Stimulated activated CD4-positive, alpha-beta T cell treated with anti-CD3 and anti-CD28 coated beads, Interleukin-2, amount 100 ng/mL, for 48 hours (primary cell): Measurements from ENCODE around the gene ELAVL1.

Experiments used
- DNase-seq, 2 donors: peaks; one replicate each; pipeline ENCODE4 v3.0.0-alpha.2; 2020

ELAVL1 gene

GRCh38 chr19:8020681-8021080, 15.2 kb upstream of the ELAVL1 start:
- DNase-seq = no peak

- DNase-seq = no peak
These were observed 12.4 kb upstream of the ELAVL1 start for GRCh38 chr19:8017808-8018207.

GRCh38 chr19:8004723-8005513, 523 bp downstream of the ELAVL1 start:
- no peak for DNase-seq

DNA sequence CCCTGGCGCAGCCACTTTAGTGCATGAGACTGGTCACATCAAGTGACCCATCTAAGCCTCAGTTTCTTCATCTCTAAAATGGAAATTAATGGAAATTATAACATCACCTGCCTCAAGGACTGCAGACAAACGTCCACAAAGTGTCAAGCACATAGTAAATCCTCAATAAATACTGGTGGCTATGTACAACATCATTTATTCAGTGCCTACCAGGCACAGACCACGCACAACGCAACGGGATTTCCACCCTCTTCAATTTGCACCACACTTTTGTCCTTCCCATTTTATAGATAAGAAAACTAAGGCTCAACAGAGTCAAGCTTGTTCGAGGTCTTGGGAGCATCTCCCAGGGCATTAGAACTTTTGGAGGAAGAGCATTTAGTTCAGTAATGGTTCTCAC, 1.4 kb downstream of the ELAVL1 start:
- DNase-seq = no peak

DNA sequence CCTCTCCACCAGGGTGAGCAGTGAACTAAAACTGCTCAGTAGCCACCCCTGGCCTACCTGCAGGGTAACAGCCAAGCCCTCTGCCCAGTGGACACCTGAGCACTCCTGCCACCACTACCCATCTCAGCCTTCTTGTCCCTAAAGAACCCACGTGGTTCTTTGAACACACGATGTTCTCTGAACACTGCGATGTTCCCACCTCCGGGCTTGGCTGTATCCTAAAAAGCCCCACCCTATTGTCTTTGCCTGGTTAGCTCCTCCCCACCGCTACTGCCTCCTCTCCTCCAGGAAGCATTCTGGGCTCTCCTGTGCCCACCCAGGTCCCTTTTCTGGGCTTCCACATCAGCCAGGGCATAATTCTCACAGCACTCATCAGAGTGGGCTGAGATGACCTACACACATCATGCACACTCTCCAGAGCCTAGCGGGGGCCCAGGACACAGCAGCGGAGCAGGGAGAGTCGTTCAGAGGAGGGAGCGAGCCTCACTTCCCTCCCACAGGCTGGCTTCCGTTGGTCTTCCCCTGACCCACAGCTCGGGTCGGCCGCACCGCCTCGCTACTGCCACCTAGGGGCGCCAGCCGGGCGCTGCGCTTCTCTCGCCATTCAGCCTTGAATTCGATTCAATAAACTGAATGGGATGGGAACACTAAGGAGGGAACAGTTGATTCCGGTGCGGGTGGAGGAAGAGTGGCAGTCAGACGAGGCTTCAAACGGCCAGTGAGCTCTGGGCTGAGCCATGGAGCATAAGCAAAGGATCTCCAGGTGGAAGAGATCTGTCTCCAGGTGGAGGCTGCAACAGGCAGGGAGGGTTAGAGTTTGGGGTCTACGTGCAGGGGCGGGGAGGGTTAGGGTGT, 3.2 kb downstream of the ELAVL1 start:
- DNase-seq = peak; percentile 84 to 85

- DNase-seq = no peak
These were observed 3.8 kb downstream of the ELAVL1 start for GRCh38 chr19:8001651-8001994.

DNA sequence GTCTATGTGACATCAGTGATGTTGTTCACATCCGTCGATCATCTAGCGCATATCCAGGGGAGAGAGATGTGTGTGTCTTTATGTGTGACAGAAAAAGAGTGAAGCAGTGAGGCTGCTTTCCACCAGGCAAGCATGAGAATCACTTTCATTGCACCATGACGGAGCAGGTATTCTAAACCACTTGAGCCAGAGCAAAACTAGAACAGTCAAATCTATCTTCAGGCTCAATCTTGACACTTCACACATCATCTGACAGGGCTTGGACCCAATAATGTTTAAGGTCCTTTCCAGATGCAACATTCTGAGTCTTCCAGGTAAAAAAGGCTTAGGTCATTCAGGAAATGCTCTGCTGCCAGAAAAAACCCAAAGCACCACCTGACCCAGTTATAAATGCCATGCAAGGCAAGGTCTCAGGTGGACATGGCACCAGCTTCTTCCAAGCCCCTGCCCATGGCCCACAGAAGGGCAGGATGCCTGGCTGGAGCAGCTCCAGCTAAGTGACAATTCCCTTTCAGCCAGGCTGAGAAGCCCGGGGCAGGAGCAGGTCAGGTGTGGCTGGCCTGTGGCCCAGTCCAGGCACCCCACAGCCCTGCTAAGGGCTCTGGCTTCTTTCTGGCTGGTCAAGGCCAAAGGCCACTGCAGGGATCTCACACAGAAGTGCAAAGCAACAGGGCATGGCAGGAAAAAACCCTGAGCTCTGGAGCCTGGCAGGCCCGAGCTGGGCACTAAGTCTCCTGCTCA, 5.0 kb downstream of the ELAVL1 start:
- no peak for DNase-seq

DNA sequence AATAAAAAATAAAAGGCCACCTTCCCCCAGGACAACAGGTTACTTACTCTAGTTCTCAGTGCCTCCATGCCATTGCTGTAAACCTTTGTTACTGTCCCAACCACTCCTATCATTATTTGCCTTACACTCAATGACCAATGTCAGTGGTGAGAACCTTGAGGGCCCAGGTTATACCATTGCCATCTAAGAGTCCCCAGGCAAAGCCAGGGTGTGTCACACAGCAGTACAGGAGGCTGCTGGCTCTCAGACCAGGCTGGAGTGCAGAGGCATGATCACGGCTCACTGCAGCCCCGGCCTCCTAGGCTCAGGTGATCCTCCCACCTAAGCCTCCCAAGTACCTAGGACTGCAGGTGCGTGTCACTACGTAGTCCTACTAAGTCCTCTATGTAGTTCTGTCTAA, 6.1 kb downstream of the ELAVL1 start:
- no peak for DNase-seq

- DNase-seq = no peak
These were observed 7.5 kb downstream of the ELAVL1 start for GRCh38 chr19:7997809-7998480.

- DNase-seq = no peak
These were observed 8.6 kb downstream of the ELAVL1 start for GRCh38 chr19:7996883-7997282.

DNA sequence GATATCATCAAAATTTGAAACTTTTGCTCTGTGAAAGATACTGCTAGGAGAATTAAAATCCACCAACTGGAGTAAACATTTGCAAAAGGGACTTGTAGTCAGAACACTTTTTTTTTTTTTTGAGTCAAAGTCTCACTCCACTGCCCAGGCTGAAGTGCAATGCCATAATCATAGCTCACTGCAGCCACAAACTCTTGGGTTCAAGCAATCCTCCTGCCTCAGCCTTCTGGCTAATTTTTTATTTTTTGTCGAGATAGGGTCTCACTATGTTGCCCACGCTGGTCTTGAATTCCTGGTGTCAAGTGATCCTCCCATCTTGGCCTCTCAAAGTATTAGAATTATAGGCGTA, 9.7 kb downstream of the ELAVL1 start:
- DNase-seq = no peak

GRCh38 chr19:7994928-7995809, 10.3 kb downstream of the ELAVL1 start:
- DNase-seq = no peak

DNA sequence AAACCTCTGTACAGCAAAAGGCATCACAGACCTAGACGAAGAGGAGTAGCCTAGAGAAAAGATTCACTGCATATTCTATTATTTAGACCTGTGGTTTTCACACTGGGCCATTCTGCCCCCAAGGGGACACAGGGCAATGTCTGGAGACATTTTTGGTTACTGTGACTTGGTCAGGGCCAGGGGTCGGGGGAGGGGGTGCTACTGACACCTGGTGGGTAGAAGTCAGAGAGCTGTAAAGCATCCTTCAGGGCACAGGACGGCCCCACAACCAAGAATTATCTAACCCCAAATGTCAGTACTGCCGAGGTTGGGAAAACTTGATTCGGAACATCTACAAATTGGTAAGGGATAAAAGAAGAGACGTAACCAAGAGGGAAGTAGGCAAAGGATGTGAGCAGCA, 11.3 kb downstream of the ELAVL1 start:
- DNase-seq = no peak

DNA sequence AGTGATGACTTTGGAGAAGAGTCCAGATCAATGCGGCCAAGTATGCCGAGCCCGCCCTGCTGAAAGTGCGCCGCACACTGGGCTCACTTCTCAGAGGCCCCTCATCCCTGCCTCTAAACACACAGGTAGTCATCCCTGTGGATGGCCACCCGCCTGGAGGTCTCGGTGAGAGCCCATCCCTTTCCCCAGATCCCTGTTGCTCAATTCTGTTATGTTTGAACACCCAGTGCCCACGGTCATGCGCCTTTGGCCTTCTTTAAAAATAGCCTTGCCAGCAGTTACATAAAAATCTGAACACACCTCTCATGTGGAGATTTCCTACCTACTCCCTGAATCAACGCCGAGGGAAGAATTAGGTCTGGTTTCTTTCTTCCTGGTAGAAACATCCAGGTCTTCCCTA, 11.9 kb downstream of the ELAVL1 start:
- DNase-seq = no peak

GRCh38 chr19:7992575-7992974, 12.9 kb downstream of the ELAVL1 start:
- DNase-seq = no peak

DNA sequence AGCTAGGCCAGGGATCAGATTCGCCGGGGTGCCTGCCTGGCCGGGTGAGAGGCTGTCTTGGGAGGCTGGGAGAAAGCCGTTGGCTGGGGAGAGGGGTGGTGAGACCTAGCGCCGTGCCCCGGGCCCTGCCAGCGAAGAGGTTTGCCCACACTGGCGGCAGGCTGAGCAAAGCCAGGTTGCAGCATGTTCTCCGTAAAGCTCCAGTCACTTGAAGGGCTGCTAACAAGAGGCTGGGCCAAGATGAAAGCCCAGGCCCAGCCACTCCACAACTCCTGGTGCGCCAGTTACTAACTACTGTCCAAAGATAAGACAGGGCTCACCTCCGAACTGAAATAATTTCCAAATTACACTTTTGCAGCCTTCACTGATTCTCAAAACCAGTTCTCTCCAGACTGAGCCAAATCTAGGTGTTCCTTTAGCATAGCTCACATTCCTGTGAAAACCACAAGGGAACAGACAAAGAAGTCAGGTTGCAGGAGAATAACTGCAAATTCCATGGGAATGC, 16.3 kb downstream of the ELAVL1 start:
- DNase-seq = no peak

DNA sequence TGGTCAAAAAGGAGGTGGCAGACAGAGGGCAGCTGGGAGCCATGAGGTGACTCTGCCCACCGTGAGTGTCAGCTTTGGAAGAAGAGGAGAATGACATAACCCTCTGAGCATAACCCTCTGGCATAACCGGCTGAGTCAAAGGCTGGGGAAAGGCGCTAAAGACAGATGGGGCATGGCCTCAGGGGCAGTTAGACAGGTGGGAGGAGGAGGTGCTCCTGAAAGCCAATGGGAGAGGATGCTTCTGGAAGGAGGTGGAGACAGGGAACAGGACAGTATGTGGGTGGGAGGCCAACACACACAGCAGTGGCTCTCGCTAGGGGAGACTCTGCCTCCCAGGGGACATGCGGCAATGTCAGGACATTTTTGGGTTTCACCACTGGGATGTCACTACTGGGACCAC, 17.1 kb downstream of the ELAVL1 start:
- DNase-seq = no peak

DNA sequence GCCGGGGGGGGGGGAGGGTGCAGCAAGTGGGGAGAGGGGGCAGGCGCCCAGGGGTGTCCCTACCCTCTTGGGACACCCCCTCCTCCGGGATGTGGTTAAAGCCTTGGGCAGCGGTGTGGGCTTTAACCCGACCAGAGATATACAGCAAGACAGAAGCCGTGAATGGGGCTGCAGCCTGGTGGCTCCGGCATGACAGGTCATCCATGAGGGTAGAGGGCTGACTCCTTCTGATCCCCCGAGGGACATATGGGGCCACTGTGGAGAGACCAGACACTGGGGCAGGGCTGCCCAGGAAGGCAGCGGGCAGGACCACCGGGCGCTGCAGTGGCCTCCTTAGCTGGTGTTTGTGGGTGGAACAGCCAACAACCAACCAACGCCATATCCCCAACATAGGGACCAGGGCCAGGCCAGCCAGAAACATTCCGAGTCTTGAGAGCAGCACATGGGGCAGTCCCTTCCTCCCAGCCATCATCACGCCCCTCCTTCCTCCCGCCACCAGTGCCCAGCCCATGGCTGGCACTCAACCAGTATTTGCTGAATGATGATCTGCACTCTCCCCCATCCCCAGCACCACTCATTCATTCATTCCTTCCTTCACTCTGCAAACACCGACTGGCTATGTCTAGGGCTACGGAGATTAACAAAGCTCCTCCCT, 18.2 kb downstream of the ELAVL1 start:
- DNase-seq = no peak

DNA sequence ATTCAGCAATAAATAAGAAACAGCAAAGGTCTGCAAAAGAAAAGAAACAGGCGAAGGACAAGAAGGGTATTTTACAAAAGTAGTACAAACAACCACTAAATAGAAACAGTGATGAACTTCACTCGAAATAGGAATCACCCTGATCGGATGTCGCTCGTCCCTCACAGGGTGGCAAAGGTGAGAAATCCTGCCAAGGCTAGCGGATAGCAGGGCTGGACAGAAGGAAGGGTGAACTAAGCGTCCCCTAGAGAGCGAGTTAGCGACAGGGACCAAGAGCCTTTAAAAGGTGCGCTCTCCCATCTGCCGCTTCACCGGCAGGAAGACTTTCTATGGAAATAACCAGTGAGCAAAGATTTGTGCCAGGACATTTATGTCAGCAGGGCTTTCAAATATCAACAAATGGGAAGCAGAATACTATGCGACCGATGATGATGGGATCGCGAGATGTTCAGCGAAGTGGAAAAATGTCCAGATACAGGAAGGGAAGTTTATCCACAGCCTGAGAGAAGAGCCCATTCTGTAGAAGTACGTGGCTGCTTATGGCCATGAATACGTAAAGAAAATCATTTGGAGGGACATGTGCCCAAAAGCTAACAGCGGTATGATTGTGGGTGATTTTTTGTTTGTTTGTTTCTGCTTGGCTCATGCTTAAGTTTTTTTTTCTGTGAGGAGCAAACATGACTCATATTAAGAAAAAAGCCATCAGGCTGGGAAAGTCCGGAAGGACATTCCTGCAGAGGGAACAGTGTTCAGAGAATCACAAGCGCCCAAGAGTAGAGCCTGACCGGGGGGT, 18.9 kb downstream of the ELAVL1 start:
- DNase-seq = no peak

GRCh38 chr19:7985481-7985911, 19.9 kb downstream of the ELAVL1 start:
- DNase-seq = no peak
